GM06990 (cell line): ENCODE results near the gene IVD.

Experiments
- DNase-seq: peaks from one replicate; pipeline ENCODE4 v3.0.0-alpha.2; 2011; ENCODE audit not compliant: insufficient read length; ENCODE audit errors: extremely low read depth
- H3K27me3 ChIP-seq: replicated peaks from 2 replicates; pipeline ENCODE4 v1.6.0; 2011; ENCODE audit warnings: low read length; ENCODE audit not compliant: control insufficient read depth, insufficient read depth
- H3K36me3 ChIP-seq: 2 replicates; pipeline ENCODE4 v1.5.1; 2011; ENCODE audit warnings: low read length; ENCODE audit not compliant: control insufficient read depth, insufficient read depth
- H3K4me3 ChIP-seq: replicated peaks from 2 replicates; pipeline ENCODE4 v1.5.1; 2011; ENCODE audit warnings: low read depth, mild to moderate bottlenecking, control low read depth, low read length
- TF ChIP-seq, protein P1 (sequence below): IDR thresholded peaks from 2 replicates; pipeline ENCODE4 v1.5.1; 2011; ENCODE audit warnings: low read length, control low read depth, mild to moderate bottlenecking, inconsistent platforms; ENCODE audit not compliant: insufficient read depth, poor library complexity, severe bottlenecking

The IVD gene

DNA sequence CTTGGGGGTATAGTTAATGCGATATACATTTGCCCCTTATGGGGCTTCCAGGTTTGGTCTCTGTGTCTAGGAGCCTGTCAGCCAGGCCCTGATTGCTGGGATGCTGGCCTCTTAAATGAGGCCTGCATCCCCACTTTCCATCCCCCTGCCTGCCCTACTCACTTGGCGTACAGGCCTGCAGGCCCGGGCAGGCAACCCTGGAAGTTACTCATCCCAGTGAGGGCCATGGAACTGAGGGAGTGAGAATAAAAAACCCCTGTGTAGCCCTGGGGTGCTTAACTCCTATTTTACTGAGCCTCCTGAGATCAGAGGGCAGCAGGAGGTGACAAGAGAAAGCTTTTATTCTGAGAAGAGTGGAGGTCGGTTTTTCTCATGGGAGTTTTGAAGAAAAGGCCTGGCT is 45.6 kb upstream of the IVD start:
- Histone ChIP-seq H3K27me3 (no peaks in the 10 kb centered on the region), H3K4me3 (no peak overlapping the region), H3K36me3 (no peaks in the 10 kb centered on the region)
- DNase-seq, result no peak
- TF ChIP-seq, protein P1, sequence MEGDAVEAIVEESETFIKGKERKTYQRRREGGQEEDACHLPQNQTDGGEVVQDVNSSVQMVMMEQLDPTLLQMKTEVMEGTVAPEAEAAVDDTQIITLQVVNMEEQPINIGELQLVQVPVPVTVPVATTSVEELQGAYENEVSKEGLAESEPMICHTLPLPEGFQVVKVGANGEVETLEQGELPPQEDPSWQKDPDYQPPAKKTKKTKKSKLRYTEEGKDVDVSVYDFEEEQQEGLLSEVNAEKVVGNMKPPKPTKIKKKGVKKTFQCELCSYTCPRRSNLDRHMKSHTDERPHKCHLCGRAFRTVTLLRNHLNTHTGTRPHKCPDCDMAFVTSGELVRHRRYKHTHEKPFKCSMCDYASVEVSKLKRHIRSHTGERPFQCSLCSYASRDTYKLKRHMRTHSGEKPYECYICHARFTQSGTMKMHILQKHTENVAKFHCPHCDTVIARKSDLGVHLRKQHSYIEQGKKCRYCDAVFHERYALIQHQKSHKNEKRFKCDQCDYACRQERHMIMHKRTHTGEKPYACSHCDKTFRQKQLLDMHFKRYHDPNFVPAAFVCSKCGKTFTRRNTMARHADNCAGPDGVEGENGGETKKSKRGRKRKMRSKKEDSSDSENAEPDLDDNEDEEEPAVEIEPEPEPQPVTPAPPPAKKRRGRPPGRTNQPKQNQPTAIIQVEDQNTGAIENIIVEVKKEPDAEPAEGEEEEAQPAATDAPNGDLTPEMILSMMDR, result no peak

DNA sequence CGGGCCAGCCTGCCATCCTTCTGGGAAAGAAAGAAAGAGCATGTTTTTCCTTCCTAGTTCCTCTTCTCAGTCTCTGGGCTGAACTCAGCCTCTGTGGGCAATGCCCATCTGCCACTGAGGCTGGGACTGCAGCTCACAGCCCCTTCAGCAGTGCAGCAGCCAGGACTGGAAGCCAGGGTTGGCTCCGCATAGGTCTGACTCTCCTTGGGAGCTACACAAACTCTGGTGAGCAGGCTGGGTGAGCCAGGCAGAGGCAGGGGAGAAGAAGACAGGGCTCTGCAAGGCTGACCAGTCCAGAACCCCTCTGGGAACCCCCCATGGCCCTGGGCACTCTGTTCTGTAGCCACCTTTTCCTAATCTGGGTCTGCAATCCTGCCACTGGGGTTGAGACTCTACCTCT is 44.0 kb upstream of the IVD start:
- Histone ChIP-seq H3K36me3 (no peaks in the 10 kb centered on the region), H3K4me3 (no peak overlapping the region), H3K27me3 (no peaks in the 10 kb centered on the region)
- TF ChIP-seq, protein P1, result no peak
- DNase-seq, result no peak

DNA sequence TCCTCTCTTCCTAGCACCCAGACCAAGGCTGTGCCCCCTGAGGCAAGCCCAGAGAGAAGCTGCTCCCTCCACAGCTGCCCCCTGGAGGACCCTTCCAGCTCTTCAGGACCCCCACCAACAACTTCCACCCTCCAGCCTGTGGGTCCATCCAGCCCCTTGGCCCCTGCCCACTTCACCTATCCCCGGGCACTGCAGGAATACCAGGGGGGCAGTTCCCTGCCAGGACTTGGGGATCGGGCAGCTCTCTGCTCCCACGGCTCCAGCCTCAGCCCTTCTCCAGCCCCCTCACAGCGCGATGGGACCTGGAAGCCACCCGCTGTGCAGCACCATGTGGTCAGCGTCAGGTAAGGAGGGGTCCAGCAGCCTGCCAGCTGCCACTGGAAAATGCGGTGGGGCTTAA is 42.0 kb upstream of the IVD start:
- TF ChIP-seq, protein P1, result no peak
- DNase-seq, result no peak
- no peaks in the 10 kb centered on the region; the same call in 1 of the 2 replicates for H3K27me3 ChIP-seq
- no peak overlapping the region for H3K4me3 ChIP-seq
- no peaks in the 10 kb centered on the region for H3K36me3 ChIP-seq

- TF ChIP-seq, protein P1, result no peak
- H3K4me3 ChIP-seq, result no peak overlapping the region
- no peaks in the 10 kb centered on the region for H3K36me3 ChIP-seq
- H3K27me3 ChIP-seq, result no peaks in the 10 kb centered on the region; the same call in 1 of the 2 replicates
- DNase-seq, result no peak
These were observed 41.3 kb upstream of the IVD start for GRCh38 chr15:40364251-40364650.

DNA sequence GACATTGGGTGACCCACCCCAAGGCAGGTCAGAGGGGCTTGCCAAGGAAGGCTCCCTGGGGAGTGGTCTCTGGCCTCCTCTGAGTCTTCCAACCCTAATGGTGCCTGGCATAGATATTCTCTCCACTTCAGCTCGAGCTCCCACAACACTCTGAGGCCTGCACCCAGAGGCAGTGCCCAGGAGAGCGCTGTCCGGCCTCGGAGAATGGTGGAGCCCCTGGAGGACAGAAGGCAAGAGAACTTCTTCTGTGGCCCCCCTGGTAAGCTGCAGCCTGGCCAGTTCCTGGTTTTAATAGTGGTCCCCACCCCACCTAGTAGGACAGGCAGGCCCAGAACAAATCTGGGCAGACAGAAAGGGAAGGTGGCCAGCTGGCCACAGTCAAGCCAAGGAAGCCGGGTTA is 40.6 kb upstream of the IVD start:
- H3K36me3 ChIP-seq, result no peaks in the 10 kb centered on the region
- TF ChIP-seq, protein P1, result no peak
- no peak overlapping the region for H3K4me3 ChIP-seq
- H3K27me3 ChIP-seq, result no peaks in the 10 kb centered on the region; the same call in 1 of the 2 replicates
- DNase-seq, result no peak
